CD1c-positive myeloid dendritic cell (primary cell): Measurements from ENCODE around the gene NT5DC1.

ENCODE experiments used
- DNase-seq: peaks from one replicate; pipeline ENCODE4 v3.0.0-alpha.2; 2016; ENCODE audit errors: extremely low spot score

Gene NT5DC1

DNA sequence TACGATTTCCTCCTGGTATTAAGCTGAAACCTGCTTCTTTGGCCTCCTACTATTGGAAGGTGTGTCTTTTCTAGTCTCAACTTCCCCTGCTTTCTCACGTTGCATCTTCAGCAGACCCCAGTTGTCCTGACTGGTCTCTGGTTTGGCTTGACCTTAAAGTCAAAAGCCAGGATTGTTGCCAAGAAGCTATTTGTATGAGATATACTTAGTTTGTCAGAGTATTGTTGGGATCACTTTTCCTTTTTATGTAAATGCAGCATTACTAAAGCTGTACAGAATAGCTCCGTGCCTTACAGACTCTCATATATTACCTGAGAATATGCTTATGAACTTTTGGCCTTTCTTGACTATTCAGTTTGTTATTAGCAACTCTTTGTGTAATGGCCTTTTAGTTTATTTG lies 92.1 kb downstream of the NT5DC1 start:
- no peak for DNase-seq

DNA sequence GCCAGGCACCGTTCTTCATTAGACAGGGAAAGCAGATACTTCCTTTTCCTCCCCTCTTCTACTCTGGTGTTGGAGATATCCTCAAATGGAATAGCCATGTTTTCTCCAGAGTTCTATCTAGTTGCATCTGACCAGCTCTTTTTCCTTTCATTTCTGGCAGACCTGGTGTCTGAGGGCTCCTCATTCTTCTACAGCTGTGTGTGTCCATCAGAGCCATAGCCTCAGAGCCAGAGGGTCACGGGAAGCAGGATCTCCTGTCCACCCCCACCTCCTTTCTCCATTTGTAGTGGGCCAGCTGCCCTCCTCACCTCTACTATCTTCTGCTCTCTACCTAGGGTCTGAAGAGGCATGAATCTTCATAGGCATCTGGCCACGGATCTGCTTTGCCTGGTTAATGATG lies 96.2 kb downstream of the NT5DC1 start:
- no peak for DNase-seq

DNA sequence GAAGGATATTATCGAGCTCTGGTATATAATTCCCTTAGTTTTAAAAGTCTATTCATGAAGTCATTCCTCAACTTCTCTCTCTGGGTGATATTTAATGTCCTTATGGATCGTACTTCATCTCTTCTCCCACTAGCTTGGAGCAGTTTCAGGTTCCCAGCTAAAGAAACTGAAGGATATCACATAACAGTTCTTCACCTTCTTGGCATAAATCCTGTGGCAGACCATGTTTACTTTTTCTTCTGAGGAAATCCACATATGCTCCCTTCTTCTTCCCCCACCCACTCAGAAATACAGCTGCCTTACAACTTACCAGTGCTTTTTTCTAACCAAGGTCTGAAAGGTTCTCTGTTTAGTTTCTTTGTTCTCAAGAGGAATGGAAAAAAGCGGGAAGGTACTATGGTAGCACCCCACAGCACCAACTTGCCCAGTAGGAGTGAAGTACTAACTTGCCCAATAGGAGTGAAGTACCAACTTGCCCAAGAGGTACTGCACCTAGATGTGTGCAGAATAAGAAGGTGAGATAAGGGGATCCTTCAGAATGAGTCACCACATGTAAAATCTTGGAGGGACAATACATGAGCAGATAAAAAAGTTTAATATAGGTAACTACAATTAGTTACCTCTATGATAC lies 100.1 kb downstream of the NT5DC1 start:
- no peak for DNase-seq

DNA sequence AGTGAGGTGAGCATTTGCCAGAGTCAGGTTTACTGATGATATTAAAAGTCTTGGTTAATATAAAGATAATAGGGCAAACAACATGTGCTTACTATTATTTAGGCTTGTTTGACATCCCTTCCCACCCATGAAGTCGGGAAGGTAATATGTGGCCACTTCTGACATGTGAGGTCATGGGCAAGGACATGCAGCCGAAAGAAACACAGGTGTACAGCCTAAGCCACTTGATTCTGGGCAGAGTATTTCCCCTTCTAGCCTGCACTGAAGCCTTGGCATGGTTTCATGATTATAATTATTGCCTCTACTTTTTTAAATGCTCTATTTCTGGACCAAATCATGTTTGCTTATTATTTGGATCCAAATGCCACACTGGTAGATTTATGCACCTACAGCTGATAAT lies 100.9 kb downstream of the NT5DC1 start:
- DNase-seq: no peak

DNA sequence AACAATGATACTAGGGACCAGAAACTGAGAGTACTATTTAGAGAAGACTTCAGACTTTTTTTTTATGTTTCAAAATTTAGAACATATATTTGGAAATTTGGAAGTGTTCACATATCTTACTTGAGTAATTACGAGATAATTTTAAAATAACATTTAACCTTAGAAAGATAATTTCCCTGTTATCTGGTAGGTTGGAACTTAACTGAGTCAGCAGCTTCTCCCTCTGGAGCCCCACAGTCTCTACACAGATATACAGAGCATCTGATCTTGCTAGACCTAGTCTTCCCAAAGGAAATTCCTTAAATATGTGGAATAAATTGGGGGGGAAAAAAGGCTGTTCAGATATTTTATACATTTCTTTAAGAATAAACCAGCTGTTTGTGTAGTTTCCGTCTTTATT lies 104.6 kb downstream of the NT5DC1 start:
- no peak for DNase-seq

DNA sequence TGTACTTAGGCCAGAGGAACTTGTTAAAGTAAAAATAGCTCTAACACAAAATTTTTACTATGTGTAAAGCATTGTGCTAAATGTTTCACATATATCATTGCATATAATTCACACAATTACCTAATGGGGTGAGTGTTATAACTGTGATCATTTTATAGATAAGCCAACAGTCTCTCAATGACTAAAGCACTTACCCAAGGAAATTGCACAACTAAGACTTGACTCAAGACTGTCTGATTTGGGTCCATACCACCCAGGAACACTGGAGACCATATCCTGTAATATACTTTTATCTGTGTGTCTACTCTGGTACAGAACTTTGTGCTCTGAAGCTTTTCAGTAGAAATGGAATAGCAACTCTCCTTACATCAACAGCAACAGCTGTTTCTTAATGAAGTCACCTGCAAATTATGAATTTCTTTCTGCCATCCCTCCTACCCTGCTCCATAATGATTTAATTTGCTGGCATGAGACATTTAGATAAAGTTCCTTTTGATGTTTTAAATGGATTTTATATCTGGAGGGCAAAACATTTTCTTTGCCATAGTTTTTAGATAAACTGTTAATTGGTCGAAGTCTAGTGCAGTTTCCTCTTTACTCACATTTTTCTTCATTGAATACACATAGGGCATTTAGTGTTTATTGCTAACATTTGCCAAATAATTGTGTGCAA lies 105.7 kb downstream of the NT5DC1 start:
- no peak for DNase-seq

DNA sequence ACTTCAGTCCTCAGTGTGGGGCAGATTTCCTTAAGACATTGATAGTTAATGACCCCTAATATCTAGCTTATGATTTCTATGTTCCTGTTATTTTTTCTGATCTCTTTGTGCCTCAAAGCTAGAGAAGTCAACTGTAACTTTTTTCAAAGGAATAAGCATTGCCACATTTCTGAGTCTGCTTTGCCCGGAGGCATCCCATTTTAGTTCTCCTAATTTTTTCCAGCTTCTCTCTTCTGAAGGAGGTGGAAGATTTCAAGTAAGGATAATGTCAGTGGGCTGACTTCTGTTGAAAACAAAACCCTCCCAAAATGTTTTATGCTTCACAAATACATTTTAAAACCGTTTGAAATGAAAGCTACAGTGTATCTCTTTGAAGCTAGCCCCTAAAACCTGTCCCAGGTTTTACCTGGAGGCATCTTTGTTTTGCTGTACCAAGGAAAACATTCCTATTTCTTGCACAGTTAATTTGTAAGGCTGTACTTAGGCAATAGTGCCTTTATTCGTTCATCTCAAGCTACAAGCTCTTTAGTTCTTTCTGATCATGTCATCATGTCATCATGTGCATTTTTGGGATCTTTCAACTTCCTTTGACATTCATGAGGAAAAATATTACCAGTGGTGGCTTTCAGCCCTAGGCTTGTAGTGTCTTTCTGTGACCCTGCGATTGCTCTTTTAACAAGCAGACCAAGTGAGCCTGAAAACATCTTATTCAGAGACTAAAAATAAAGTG lies 107.6 kb downstream of the NT5DC1 start:
- DNase-seq: no peak

DNA sequence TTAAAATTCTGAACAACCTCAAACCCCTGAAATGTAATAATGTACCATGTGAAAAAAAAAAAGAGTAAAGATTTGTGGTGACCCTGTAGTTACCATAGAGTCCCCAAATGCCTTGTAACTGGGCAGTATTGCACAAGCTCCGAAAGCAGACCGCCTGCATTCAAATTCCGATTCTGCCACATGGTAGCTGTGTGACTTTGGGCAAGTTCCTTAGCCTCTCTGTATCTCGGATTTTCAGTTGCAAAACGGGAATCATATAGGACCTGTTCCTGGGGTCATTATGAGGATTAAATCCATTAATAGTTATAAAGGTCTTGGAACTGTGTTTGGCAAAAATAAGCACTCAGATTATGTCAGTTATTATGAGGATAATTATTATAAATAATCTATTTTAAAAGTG lies 109.7 kb downstream of the NT5DC1 start:
- no peak for DNase-seq

DNA sequence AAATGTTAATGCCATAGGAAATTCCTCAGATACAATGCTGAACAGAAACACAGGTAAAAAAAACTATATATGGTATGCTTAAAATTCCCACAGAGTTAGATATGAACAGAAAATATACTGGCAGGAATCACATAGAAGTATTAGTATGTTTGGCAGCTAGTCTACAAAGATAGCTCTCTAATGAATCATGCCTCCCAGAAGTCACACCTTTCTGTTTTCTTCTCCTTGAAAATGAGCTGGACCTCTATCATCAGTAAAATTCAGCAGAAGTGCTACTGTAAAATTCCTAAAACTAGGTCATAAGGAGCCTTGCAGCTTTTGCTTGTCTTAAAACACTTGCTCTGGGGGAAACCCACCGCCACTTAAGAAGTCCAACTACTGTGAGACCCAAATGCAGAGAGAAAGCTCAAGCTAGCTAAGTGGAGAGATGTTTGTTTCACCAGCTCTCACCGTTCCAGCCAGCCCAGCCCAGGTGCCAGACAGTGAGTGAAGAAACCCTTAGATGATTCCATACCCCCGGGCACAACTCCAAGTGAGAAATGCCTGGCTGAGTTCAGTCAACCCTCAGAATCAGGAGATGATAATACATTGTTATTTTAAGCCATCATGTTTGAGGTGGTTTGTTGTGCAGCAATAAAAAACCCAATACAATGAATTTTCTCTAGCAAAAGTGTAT lies 110.2 kb downstream of the NT5DC1 start:
- DNase-seq: no peak

DNA sequence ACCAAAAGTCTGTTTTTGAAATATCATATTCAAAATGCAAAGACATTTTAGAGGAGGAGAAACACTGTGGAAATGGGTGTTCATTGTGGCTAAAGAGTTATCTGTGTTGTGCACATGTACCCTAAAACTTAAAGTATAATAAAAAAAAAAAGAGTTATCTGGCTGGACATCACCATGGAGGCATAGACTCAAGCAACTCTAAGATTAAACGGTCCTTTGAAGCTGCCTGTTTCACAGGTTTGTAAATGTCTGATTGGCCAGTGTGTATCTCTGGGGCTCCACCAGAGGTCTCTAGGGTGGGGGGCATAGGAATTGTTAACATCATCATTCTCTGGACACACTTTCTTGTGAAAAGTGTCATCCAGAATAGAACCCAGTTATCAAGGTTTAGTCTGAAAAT lies 114.0 kb downstream of the NT5DC1 start:
- no peak for DNase-seq

DNA sequence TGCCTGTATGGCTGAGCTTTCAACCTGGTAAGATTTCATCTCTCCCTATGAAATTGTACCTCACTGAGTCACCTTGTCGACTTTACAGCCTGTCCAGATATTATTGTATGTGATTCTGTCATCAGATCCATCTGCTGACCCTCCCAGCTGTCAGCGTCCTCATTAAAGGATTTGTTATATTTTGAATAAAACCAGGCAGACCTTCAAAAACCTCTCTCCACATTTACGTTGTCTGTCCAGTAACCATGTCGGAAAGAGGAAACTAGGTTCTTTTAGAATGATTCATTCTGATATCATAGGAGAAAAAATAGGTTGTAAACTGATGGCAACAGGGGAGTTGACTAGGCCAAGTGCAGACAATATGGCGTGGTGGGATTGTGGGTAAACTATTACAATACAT lies 114.8 kb downstream of the NT5DC1 start:
- no peak for DNase-seq

DNA sequence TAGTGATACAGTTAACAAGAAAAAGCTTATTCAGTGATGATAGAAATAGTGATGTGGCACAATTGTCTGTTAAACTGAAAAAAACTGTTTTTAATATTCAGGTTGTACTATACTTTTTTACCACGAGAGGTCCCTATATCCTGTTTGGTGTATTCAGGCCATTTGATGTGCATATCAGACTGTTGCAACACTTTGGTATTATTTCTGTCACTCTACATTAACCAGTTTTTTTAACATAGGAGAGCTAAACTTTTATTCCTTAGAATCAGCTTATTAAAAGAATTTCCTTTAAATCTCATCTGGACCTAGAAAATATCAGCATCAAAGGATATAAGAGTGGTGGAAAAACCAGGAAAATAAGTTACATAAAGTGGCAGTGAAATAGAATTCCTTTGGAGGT lies 116.4 kb downstream of the NT5DC1 start:
- DNase-seq: peak; percentile 59

DNA sequence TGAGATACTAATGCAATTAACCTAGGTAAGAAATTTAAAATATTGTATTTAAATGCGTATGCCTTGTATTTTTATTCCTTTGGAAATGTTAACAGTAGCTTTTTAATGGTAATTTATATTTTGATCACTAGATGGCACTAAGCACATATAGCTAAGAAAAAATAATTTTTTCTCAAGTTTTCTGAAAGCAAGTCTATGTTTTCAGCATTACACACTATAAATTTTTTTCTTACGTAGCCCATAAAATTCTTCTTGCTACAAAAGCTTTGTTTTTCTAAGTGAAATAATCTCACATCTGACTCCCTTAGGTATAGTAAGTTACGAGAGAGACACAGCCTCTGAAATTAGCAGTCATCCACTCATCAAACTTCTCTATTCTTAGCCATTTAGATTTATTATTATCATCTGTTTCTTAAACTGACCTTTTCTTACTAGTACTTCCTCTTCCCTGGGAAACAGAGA lies 117.5 kb downstream of the NT5DC1 start:
- peak; percentile 40 for DNase-seq

DNA sequence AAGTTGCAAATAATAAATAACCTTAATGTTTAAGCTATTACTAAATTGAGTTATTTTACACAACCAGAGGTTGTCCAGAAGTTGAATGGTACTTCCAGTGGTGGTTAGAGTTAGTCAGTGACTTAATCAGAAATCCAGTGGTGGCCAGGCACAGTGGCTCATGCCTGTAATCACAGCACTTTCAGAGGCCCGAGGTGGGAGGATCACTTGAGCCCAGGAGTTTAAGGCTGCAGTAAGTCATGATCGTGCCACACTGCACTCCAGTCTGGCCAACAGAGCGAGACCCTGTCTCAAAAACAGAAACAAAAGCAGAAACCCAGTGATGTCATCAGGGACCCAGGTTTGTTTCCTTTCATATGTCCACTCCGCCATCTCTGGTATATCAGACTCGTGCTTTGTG lies 118.2 kb downstream of the NT5DC1 start:
- DNase-seq: no peak

DNA sequence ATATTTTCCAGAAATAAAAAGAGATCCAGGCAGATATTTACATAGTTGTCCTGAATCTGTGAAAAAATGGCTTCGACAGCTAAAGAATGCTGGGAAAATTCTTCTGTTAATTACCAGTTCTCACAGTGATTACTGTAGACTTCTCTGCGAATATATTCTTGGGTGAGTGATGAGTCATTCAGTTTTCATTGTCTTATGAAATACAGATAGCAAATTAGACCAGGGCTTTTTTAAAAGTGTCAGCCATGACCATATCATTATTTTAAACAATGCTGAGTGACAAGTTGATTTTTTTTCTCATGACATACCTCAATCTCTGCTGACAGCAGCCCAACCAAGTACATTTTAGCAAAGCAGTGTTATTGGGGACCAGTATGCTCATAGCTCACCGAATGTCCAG lies 120.4 kb downstream of the NT5DC1 start:
- DNase-seq: no peak

DNA sequence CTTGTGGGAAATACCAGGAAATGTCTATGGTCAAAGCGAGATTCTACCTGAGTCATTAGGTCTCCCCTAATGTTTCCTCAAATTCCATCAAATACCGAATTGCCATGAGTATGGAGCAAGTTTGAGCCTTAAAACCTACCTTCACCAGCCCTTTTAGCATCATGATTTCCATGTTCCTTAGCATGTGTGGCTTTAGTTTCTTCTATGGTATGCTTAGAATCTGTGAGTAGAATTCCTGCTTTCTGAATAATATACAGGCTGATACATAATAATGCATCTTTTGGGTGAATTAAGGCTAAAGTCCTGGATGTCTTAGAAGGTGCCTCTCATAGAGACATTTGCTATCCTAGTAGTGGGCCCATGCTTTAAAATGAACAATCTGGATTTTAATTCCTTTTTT lies 121.3 kb downstream of the NT5DC1 start:
- DNase-seq: no peak

DNA sequence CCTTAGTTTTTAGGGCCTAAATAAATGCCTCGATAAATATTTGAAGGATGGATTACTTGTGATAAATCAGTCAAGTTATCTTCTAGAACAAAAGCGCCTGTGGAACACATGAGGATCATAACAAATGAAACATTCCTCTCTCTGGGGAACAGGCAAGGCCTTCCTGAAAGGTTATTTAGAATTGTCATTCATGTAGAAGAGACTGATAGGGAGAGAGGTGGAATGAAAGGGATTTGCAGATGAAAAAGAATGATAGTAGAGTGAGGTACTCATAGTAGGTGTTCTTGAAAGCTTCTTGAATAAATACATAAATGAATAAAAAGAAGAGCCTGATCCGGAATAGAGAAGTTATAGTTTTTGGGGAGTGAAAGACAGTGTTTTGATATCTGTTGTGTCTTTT lies 122.7 kb downstream of the NT5DC1 start:
- no peak for DNase-seq

DNA sequence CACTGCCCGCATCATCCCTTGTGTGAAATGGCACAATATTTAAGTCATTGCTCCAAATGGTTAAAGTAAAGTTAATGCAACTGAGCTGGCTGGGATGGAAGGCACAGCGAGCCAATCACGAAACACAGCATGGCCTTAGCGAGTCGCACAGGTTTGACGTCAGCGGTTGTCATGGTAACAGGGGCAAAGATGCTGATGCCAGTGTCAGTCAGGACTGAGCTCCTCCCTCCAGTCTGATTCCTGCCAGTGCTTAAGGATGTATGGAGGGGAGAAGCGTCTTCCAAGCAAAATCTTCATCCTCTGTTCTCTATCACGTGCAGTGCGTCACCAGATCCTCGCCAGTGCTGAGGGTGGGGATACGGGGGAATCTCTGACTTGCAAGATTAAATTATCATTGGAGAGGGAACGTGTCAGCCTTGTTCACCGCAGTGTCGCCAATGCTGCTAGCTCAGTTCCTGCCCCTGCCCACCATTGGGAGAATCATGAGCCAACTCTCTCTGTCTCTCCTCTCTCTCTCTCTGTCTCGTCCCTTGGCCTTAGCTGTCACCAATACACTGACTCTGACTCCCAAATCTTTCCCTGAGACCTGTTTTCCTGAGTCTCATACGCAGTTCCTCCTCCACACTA lies 128.7 kb downstream of the NT5DC1 start:
- DNase-seq: no peak

DNA sequence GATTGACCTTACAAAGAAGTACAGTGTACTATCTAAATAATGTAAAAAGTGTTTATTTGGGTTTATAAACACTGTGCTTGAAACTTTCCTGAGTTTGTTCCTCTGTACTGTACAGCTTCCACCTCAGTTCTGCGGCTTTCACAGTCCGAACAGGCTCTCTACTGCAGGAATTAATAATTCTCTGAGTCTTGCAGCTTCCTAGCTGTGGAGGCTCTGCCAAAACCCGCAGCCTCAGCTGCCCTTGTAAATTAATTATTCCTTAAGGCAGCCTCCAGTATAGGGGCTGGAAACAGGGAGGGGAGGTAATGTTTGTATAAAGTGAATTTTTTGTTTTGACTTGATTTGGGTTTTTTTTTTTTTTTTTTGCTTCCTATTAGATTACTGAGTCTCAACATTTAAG lies 134.0 kb downstream of the NT5DC1 start:
- DNase-seq: no peak

DNA sequence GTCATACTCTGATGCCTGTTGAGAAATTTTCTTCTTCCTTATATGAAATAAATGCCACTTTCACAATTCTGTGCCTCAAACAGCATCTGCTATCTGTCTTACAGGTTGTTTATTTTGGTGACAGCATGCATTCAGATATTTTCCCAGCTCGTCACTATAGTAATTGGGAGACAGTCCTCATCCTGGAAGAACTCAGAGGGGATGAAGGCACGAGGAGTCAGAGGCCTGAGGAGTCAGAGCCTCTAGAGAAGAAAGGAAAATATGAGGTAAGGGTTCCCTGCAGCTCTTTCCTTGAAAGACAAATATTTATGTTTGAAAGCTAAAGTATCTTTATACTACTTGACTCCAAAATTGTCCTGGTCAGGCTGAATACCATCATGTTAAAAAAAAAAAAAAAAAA lies 137.4 kb downstream of the NT5DC1 start:
- DNase-seq: no peak

DNA sequence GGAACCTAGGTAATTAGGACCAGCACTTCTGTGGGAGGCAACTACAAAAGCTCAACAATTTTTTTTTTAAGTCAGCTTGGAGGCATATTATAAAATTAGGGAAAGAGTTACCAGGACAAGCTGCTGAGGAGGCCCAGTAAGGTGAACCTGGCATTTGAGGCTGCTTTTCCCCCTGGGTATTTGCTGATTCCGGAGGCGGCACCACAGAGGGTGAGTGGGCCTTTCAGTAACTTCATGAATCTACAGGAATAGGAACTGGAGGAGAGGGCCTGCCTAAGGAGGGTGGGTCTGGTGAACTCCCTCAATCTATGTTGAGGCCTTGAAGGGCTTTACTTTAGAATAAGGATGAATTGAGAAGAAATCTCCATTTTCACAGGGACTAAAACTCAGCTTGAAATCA lies 138.6 kb downstream of the NT5DC1 start:
- DNase-seq: no peak

DNA sequence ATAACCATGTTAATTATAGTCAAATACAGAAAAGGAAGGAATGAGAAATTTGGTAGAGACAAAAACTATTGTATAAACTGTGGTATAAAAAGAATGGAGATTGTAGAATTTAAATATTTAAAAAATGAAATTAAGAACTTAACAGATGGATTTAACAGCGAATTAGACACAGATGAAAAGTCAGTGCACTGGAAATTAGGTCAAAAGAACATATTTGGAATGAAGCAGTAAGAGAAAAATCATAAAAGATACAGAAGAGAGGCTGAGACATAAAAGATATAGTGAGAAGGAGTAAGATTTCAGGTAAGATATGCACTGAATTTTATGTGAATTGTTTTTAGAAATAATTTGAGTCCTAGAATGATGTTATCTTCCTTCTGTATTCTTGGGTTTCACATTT lies 139.2 kb downstream of the NT5DC1 start:
- no peak for DNase-seq
